Islet of Langerhans (tissue), 1 donor: Measurements from ENCODE around the gene SLC39A11.
A peak's percentile ranks its signal among the peaks of the same experiment; 100 is the strongest.

Experiments used
- FAIRE-seq: peaks from one replicate; lab custom pipeline; 2011; peaks lifted over from hg19 to GRCh38; lab: Jason Lieb, UNC

The SLC39A11 gene

GRCh38 chr17:73042809-73043685, 49.4 kb downstream of the SLC39A11 start:
- FAIRE-seq, result no peak

- FAIRE-seq, result no peak
Measured at GRCh38 chr17:73042225-73042624, 50.3 kb downstream of the SLC39A11 start.

- no peak for FAIRE-seq
Measured at GRCh38 chr17:73039282-73039681, 53.2 kb downstream of the SLC39A11 start.

DNA sequence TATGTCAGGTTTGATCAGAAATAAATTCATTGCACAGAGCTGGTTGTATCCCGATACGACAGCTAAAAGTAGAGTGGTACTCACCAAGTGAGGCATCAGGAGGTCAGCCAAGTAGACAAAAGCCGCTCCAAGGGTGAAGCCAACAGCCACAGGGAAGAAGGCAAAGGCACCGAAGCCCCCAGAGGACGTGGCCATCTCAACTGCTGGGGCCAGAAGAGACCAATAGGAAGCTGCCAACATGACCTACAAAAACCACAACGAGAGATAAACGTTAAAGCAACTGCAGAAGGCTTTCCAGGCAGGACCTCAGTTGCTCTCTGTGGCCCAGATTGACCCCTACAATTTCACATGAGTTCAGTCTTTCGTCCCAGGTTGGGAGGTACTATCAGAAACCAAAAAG, 61.0 kb downstream of the SLC39A11 start:
- FAIRE-seq, result no peak

GRCh38 chr17:73030995-73031394, 61.5 kb downstream of the SLC39A11 start:
- no peak for FAIRE-seq

- FAIRE-seq, result no peak
Measured at GRCh38 chr17:73030501-73030921, 62.0 kb downstream of the SLC39A11 start.

GRCh38 chr17:73029991-73030390, 62.5 kb downstream of the SLC39A11 start:
- no peak for FAIRE-seq

DNA sequence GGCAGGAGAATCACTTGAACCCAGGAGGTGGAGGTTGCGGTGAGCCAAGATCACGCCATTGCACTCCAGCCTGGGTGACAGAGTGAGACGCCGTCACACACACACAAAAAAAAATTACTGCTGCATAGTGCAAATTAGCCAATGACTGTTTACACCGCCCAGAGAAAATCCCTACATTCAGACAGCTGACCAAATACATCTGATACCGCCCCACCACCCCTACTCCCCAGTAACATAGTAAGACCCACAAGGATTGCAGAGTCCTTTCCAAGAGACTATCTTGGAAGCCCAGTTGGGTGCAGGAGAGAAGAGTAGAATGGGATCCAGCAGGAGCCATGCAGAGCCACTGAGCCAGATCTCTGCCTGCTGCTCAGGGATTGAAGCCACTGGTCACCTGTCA, 63.5 kb downstream of the SLC39A11 start:
- FAIRE-seq, result no peak

DNA sequence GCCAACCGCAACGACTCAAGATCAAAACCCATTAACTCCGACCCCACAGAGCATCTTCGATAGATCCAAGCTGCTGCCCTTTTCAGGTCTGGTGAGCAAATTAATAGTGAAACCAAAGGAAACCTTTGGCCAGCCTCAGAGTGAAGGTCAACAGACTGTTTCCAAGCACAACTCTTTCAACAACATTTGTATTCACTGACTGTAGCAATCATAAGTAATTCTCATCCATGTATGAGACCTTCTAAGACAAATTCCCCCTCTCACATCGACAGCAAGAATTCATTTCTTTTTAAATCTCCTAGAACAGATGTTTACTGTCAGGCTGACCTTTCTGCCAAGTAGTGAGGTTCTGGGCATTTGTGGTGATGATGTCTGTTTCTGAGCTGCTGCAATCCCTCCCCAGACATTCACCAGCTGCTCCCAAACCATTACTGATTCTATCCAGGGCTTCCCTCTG, 64.2 kb downstream of the SLC39A11 start:
- peak; percentile 38 for FAIRE-seq

GRCh38 chr17:73027130-73027741, 65.3 kb downstream of the SLC39A11 start:
- no peak for FAIRE-seq

GRCh38 chr17:73025041-73025560, 67.4 kb downstream of the SLC39A11 start:
- no peak for FAIRE-seq

DNA sequence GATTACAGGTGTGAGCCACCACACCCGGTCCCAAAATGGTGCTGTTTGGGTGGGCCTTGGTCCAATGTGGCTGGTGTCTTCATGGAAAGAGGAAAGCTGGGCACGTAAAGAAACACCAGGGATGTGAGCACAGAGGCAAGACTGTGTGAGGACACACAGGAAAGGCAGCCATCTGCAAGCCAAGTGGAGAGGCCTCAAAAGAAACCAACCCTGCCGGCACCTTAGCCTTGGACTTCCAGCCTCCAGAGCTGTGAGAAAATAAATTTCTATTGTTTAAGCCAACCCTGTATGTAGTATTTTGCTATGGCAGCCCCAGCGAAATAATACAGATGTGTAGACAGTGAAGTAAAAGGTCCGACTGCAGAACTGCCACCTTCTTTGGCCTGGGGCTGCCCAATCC, 68.7 kb downstream of the SLC39A11 start:
- FAIRE-seq, result no peak

- no peak for FAIRE-seq
Measured at GRCh38 chr17:73022694-73023093, 69.8 kb downstream of the SLC39A11 start.

DNA sequence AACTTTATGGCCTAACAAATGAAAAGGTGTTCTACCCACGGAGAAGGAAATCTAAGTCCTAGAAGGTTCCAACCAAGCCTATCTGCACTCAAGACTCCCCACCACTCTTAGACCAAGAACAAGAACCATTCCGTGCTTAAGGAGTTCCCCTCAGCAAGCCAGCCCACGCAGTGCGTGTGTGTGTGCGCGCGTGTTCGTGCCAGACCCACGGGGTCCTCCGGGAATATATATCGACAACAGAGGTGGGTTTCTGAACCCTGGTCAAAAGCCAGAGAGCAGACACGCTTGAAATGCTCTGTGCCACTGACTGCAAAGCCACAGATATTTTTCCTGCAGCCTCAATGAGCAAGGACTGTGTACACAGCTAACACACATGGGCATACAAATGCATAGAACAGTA, 70.7 kb downstream of the SLC39A11 start:
- no peak for FAIRE-seq

- no peak for FAIRE-seq
Measured at GRCh38 chr17:73020110-73020509, 72.4 kb downstream of the SLC39A11 start.

DNA sequence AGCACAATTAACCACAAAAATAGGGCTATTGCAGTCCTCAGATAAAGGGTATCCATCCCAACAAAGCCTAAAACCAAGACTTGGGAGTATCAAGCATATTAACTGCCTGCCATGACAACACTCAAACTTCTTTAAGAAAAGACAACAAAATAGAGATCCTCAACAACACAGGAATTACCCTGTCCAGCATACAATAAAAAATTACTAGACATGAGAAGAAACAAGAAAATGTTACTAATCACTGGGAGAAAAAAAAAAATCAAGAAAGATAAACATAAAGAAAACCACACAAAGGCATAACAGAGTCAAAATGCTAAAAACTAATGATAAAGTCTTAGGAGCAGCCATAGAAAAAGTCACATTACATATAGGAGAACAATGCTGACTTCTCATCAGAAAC, 73.9 kb downstream of the SLC39A11 start:
- FAIRE-seq, result no peak

DNA sequence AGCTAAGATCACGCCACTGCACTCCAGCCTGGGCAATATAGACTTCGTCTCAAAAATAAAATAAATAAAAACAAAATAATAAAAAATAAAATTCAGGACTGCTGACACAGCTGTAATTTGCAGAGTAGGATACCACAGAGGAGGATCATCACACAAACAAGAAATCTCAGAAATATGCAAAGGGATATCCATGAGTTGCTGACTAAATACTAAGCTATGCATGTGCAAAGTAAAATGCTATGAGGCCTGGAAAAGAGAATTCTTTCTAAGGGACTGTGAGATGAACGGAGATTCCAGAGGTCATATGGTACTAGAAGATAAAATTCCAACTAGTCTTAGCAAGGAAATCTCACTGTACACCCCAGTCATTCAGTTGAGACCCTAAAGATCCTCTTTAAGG, 74.8 kb downstream of the SLC39A11 start:
- FAIRE-seq, result no peak

- no peak for FAIRE-seq
Measured at GRCh38 chr17:73015722-73016276, 76.7 kb downstream of the SLC39A11 start.

DNA sequence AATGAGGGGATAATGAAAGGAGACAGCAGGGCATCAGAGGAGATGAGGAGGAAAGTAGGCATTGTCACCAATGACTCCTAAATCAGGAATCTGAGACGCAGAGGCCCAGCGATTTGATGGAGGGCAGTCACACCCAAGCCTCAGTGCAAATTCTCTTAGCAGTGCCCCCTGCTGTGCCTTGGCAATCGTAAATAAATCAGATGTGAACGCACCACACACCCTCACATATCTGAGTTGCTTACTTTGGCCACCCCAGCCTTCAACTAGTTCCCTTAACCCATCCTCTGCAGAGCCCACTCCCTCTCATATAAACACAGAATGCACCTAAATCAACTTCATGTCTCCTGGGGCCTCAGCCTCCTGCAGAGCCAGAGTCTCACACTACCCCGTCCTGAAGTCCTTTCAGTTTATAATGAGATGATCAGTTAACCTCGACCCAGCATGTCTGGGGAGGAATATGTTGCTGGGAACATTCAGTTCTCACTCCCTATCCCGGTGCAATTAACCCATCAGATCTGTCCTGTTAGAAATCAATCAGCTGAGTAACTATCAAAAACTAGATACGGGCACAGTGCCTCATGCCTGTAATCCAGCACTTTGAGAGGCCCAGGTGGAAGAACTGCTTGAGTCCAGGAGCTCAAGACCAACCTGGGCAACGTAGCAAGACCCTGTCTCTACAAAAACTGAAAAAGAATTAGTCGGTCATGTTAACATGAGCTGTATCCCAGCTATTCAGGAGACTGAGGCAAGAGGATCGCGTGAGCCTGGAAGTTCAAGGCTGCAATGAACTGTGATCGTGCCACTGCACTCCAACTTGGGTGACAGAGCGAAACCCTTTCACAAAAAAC, 78.4 kb downstream of the SLC39A11 start:
- no peak for FAIRE-seq

DNA sequence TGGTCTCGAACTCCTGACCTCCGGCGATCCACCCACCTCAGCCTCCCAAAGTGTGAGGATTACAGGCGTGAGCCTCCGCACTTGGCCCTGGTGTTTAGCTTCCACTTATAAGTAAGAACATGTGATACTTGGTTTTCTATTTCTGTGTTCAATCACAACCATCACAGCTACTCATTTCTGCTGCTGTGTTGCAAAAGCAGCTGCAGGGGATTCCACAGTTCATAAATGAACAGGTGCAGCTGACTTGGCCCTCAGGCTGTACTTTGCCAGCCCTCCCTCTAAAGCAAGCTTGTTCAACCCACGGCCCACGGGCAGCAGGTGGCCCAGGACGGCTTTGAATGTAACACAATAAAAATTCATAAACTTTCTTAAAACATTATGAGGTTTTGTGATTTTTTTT, 79.2 kb downstream of the SLC39A11 start:
- no peak for FAIRE-seq

DNA sequence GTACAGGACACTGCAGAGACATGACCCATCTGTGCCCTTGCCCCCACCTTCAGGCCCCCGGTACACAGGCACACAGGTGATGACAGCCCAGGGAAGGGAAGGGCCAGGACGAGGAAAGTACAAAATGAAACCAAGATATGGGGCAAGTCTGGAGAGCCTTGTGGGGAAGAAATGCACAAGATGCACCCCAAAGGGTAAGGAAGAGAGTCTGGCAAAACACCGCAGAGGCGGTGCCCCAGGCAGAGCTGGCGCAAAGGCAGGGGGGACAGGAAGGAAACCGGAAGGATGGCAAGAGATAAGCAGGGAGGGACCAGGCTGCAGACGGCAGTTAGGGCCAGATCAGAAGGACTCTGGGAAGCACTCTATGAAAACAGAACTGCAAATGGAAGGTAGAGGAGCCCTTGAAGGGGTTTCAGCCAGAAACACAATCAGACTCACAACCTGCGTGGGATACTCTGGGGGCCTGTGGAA, 81.4 kb downstream of the SLC39A11 start:
- no peak for FAIRE-seq

GRCh38 chr17:73010414-73010813, 82.1 kb downstream of the SLC39A11 start:
- FAIRE-seq, result peak; percentile 24
